Suprapubic skin (tissue), 3 donors: Measurements from ENCODE around the gene APPL2.

Experiments
- POLR2A ChIP-seq, 2 donors: fragments of 450-650 bp; IDR thresholded peaks; one replicate each; pipeline ENCODE4 v1.6.1; 2017; ENCODE audit warnings: antibody characterized with exemption in 2 of 2, mild to moderate bottlenecking in 2 of 2, moderate library complexity in 2 of 2
- TF ChIP-seq, protein P1 (sequence below), 2 donors: fragments of 200-600 bp in 1 of 2; fragments of 450-650 bp in 1 of 2; sonication (generic) in 1 of 2; IDR thresholded peaks; one replicate each; pipeline ENCODE4 v1.5.1; 2016 to 2019; ENCODE audit warnings: antibody characterized with exemption in 2 of 2, mild to moderate bottlenecking in 1 of 2, moderate library complexity in 1 of 2

DNA sequence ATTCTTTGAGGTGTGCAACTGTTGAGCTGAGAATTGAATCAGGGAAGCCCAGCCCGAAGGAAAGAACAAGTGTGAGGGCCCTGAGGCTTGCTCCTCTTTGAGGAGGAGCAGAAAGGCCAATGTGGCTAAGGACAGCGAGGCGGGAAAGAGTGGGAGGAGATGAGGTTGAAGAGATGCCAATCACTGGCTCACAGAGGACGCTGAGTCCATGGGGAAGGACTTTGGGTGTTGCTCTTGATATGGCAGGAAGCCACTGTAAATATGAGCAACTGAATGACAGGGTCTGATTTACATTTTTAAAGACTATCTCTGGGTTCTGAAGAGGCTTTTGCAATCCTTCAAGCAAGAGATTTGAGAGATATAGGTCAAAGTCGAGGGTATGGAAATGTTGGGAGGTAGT, 3.3 kb upstream of the APPL2 start:
- TF ChIP-seq, protein P1, sequence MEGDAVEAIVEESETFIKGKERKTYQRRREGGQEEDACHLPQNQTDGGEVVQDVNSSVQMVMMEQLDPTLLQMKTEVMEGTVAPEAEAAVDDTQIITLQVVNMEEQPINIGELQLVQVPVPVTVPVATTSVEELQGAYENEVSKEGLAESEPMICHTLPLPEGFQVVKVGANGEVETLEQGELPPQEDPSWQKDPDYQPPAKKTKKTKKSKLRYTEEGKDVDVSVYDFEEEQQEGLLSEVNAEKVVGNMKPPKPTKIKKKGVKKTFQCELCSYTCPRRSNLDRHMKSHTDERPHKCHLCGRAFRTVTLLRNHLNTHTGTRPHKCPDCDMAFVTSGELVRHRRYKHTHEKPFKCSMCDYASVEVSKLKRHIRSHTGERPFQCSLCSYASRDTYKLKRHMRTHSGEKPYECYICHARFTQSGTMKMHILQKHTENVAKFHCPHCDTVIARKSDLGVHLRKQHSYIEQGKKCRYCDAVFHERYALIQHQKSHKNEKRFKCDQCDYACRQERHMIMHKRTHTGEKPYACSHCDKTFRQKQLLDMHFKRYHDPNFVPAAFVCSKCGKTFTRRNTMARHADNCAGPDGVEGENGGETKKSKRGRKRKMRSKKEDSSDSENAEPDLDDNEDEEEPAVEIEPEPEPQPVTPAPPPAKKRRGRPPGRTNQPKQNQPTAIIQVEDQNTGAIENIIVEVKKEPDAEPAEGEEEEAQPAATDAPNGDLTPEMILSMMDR (IDR thresholded peaks at IDR 0.05), result no peak
- TF ChIP-seq POLR2A (IDR thresholded peaks at IDR 0.05), result no peak
